DMS53 treated with DMSO at 0.1 percent for 48 hours (cell line): Measurements from ENCODE around the gene NAALADL2.

Experiments
- DNase-seq: peaks from one replicate; lab custom pipeline; 2025; ENCODE audit not compliant: unreplicated experiment; lab: John Stamatoyannopoulos, UW

The NAALADL2 gene

DNA sequence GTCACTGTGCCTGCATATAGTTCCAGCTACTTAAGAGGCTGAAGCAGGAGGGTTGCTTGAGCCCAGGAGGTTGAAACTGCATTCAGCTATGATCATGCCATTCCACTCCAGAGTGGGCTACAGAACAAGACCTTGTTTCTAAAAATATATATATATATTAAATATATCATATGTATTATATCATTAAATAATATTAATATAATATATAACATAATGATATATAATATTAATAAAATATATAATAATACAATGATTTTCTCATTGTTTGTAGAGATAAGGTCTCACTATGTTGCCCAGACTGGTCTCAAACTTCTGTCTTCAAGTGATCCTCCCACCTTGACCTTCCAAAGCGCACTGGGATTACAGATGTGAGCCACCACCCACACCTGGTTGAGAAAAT is 101.8 kb downstream of the NAALADL2 start:
- no peak for DNase-seq

DNA sequence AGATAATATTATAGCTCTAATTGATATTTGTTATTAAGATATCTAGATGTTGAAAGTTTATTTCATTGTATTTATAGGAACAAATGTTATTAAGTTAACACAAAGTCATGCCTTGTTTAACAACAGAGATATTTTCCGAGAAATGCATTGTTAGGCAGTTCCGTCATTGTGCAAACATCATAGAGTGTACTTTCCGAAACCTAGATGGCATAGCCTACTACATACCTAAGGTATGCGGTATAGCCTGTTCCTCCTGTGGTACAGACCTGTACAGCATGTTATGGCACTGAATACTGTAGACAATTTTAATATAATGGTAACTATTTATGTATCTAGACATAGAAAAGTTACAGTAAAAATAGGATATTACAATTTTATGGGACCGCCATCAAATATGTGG is 114.3 kb downstream of the NAALADL2 start:
- DNase-seq: peak; percentile 44

DNA sequence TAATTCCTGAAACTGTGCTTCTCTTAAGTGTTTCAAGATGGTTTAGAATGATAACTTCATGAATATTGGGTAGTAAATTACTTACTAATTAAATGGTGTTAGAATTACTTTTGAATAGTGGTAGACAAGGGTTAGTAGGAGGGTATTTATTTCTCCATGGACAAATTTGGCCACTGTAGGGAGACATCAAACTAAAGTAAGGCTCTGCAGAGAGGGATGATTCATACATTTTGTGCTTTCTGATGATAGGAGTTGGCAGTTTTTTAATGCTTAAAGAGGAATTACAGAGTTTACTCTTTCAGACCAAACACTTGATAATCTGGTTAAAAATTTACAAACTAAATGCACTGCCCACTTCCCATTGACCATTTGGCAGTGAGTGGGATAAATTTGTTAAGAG is 127.6 kb downstream of the NAALADL2 start:
- DNase-seq: no peak

DNA sequence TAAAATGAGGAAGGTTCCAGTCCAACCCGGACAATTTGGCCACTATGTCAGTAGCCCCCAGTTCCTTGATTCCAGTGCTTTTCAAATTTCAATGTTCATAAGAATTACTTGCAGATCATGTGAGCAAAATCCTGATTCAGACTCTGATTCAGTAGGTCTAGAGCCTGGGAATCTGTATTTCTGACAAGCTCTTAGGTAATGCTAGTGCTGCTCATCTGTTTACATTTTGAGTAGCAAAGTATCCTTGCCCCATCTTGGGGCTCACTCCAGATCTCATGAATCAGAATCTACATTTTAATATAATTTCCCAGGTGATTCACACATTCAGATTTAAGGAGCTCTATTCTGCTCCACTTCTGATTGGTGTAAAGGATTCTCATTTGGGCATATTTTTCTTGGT is 142.0 kb downstream of the NAALADL2 start:
- DNase-seq: no peak

DNA sequence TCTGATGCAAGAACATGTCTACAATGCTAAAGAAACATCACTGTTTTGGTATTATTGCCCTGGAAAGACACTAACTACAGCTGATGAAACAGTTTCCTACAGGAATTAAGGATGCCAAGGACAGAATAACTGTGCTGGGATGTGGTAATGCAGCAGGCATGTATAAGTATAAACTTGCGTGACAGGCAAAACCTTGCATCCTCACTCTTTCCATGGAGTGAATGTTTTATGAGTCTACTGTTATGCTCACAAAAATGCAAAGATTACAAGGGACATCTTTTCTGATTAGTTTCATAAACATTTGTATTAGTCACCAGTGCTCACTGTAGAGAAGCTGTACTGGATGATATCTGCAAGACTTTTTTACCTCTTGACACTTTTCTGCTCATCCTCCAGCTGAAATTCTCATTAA is 143.6 kb downstream of the NAALADL2 start:
- no peak for DNase-seq

DNA sequence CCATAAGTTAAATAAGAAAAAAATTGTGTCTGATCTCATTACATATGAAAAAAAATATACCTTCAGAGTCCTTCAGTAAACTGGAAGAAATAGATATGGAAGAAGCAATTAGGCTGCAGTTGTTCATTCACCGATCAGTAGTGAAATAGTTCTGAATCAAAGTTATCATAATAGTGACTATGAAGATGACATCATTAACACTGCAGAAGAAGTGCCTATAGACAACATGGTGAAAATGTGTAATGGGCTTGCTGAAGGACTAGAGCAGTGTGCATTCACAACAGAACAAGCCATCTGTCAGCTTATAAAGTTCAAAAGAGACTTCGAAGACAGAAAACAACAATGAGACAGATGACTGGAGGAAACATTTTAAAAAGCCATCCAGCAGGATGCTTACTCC is 144.5 kb downstream of the NAALADL2 start:
- DNase-seq: no peak

DNA sequence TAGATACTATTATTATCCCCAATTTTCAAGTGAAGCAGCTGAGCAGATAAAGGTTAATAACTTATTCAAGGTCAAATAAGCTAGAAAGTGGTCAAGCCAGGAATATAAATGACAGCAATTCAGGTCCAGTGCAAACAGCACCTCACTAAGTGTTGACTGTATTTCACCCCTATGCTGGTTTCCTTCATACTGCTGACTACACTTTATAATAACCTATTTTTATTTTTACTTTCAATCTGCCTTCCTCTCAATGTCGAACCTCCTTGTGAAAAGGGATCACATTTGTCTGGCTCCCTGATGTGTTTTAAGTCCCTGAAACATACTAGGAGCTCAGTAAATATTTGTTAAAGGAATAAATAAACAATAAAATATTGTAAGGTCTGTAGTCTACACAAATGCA is 146.1 kb downstream of the NAALADL2 start:
- no peak for DNase-seq

DNA sequence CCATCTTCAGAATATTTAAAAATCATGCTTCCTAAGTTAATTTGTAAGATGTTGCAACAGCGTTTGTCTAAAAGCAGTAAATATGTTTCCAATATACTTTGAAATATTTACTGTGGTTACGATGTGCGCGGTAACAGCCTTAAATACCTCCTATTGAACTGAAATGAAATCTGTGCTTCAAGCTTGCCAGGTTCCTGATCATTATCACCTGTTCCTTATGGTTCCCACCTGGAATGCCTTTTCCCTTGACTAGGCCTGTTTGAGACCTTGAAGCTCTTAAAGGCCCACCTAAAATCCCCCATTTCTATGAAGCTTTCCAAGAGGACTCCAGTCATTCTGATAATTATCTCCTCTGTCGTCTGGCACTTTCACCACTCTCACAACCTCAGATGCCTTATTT is 146.7 kb downstream of the NAALADL2 start:
- DNase-seq: no peak

DNA sequence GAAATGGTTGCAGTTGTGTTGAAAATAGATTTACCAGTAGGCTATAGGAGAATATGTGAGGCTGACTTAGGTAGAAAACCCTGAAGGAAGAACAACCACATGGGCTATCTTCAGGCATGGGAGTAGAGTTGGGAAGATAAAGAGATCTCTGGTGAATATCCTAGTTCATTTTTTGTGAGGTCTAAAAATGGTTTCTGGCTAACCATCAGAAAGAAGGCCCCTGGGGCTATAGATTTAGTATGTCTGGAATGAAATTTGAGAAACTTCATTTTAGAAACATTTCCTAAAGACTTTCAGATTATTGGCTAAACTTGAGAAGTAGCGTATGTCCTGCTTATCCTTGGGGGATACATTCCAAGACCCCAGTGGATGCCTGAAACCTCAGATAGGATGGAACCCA is 148.2 kb downstream of the NAALADL2 start:
- no peak for DNase-seq

DNA sequence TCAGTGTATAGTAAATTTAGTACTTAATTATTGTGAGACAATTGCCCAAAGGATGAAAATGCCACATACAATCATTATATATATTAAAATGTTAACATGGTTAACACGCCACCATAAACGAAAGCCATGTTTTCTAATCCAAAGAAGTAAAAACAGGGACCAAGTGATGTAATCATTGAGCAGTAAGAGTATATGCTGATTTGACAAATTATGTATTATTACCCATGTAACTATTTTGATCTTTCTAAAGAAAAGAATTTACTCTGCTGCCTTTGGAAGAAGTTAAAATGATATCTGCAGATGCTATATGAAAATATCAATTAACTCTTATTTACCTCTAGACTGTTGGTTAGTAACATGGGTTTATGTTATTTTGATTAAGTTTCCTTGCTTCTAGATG is 150.2 kb downstream of the NAALADL2 start:
- DNase-seq: no peak

DNA sequence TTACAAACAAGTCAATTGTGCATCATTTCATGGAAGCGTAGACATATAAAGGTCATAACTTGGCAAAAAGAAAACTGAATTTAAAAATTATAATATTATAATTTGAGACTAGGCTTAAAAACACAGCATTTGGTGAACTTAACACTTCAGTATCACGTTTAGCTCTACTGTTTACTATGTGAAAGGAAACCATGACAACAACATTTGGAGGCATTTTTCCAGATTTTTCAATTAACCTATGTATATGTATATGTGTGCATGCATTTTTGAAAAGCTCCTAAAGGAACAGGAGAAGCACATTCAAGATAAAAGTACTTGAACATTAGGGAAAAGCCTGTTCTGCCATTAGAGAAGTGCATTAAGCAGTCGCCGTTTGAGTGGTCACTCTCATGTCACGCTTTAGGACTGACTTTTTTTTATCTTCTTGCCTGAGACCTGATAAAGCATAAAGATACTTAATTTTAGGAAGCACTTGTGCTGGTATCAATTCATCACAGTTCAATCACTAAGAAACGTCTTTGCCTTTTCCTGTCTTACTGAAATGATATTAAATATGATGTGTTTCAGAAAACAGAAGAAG is 156.0 kb downstream of the NAALADL2 start:
- DNase-seq: no peak

DNA sequence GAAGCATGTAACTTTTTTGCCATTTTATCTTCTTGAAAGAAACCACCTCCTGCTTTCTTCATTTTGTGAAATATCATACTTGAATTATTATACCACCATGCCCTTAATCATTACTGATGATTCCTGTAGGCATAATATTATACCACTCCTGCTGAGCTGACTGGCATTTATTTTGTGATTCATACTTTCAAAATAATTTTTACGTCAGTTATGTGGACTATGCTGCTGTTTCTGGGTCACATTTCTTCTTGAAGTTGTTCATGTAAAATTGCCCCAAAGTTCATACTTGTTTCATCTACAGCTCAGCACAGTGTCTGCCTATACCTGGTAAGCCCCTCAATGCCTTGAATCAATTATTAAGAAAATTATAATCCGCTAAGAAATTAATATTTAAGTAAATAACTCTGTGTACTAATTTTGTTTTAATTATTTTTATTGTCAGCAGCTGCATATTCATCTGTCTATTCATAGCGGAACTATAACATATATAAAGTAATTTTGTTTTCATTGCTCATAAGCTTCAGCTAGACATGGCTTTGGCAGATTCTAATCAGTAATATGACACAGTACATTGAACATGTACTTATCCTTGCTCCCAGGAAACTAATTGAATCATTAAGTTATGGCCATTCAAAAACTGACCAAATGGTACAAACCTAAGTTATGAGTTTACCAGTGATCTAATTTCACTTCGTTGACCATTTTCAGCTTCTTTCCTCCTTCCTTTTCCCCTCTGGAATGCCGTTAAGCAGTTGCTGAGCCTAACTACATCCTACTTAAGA is 160.0 kb downstream of the NAALADL2 start:
- DNase-seq: no peak

DNA sequence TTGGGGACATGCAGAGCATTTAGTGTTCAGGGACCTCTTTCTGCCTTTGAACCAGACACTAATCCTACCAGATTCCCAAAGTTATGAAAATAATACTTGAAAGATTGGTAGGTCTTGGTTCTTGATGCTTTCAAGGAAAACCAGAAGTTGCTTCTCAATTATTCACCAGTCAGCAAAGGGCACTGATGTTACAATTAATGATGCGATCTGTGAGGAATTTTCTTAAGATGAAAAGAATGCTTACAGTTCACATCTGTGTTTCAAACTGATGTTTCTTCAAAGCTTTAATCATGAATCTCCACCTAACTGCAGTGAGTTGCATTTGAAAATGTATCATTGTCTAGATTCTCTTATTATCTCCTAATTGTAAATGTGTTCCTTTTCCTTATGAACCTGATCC is 161.0 kb downstream of the NAALADL2 start:
- no peak for DNase-seq

DNA sequence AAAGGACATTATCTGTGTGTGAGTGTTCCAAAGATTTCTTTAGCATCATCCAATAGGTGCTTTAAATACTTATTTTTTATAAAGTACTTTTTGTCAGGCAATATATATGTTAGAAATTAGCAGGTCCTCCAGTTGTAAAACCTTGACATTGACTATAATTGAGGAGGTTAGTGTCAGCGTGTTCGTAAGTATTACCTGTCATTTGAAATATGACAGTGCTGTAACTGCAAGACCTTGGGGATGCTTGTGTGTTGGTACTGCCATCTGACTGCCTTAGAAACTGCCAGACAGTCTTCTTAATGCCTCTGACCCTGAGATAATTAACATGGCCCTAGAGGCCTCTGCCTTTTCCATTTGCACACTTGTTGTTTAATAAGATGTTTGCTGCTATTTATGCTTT is 170.7 kb downstream of the NAALADL2 start:
- no peak for DNase-seq

DNA sequence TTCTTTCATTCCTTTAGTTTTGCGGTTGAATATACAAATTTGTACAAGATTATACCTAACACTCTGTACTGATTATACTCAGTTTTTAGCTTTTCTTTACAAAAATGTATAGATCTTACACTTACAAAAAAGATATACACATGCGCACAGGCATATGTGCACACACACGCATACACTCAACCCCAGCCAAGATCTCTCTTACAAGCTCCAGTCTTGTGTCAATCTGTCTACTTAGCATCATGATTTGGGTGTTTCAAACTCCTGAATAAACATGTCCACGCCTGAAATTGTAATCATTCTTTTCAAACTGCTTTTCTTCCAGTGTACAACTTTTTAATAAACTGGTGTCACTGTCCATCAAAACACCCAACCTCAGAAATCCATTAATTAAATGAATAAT is 180.7 kb downstream of the NAALADL2 start:
- no peak for DNase-seq

DNA sequence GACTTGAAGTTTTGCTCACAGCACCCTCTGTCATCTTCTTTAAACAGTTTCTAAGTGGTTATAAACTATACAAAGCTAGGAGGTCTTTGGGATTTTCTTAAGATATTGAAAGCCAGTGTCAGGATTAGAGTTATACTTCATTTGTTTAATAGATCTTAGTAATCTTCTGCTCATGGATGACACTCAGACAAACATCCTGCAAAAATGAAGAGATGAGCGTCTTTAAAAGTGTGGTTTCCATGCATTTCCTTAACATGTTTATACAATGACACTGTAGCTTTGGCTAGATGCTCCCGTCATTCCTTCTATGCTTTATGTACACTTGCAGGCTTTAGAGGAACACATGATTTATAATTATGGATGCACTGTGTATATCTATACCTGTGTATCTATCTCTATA is 182.2 kb downstream of the NAALADL2 start:
- no peak for DNase-seq

DNA sequence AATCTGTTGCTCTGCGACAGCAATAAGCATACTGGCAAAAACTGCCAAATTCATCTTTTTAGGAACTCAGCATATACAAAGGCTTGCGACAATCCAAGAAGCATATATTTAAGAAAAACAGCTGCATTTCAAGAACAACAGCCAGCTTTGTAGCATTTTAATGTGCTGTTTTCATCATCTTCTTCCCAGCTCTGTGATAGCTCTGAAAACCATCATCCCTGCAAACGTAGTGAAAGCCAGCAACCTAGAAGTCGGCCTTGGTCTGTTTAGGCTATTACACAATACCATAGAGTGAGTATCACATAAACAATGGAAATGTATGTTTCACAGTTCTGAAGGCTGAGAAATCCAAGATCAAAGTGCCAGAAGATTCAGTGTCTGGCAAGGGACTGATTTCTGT is 187.5 kb downstream of the NAALADL2 start:
- DNase-seq: no peak

DNA sequence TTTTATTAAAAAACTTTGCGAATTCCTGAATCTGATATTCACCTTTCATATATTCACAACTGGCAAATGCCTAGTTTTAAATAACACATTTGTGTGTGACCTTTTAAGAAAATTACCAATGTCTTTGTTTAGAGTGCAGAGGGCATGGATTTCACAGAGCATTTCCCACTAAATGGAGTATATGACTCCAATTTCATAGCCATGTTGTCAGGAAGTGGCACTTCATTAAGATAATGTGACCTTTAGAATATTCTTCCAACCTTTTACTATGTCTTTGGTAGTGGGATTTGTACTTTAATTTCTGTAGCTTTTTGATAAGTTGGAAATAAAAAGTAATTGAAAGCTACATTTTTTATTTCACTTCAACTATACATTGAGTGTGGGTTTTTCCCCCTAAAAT is 188.7 kb downstream of the NAALADL2 start:
- DNase-seq: no peak

DNA sequence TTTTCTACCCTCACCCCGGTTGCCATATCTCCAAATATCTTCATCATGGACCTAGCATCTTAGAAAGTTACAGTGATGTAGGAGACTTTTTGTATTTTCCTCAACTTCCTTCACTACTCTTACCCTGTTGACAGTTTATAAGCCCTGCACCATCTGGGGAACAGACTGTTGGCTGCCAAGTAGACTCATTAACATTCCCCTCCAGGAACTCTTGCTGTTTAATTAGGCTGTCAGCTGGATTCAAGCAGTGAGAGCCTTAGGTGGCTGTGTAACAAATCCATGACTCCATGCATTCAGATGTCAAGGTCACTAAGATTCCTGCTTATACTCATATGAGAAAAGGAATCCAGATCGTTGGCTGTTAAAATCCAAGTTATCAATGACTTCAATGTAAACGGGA is 198.3 kb downstream of the NAALADL2 start:
- DNase-seq: no peak

DNA sequence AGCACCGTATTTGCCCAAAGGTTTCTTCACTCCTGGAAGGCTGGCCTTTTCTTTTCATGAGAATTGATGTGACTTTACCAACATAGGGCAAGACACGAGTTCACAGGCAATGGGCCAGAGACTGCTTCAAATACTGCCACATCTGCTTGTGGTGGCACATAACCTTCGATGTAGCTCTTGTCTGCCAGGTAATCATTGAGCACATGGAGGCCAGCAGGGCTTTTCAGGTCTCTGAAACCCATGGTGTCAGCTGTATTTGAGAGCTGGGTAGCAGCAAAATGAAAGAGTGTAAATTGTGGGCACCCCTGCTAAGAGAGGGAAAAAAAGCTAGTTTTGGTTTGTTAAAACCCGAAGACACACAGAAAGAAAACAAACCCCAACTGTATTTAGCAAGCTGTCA is 200.7 kb downstream of the NAALADL2 start:
- no peak for DNase-seq

DNA sequence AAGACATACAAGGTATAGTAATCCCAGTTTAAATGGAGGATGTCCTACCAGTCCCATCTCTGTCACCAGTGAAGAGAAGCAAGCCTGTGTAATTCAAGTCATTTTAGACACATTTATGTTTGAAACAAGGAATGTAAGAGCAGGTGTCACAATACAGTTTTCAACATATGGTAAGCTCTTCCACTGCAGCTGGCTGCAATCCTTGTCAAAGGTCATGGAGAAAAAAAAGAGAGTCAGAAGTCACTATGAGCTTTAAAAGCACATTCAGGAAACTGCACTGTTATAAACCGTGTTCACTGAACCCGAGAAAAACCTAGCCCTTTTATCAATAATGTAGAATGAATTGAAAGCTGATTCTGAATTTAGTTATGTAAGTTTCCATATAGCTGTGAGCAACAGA is 206.4 kb downstream of the NAALADL2 start:
- DNase-seq: no peak

DNA sequence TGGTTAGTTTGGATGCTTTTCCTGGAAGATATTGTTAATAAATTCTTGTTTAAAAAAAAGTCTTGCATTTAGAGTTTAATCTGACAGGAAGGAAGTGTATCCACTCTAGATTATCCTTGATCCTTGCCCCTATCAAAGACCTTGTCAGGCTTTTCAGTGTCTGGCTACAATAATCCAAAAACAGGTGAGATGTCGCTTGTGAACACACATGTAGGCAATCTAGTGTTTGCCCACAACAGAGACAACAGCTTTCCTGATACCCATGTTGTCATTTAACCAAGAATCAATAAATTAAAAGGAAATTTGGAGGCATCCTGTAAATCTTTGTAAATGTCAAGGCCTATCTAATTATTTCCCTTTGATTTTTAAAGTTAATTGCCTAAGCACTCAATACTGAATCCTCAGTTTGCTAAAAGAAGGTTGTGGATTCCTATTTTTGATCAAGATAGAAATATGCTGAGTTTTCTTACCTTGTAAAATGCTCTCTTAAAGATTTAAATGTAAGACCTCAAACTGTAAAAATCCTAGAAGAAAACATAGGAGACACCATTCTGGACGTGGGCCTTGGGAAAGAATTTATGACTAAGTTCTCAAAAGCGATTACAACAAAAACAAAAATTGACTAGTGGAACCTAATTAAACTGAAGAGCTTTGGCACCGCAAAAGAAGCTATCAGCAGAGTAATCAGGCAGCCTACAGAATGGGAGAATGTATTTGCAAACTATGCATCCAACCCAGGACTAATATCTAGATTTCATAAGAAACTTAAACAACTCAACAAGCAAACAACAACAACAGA is 207.7 kb downstream of the NAALADL2 start:
- no peak for DNase-seq
